Esophagus squamous epithelium (tissue), 5 donors: ENCODE data around the gene FHIT. TPM values are rescaled to one million over a fixed set of nuclear protein-coding genes. Genes with fewer than 3 reads are reported as not detected.

Experiments used
- DNase-seq: peaks from one replicate; lab custom pipeline; 2025; lab: John Stamatoyannopoulos, UW
- H3K27ac ChIP-seq, 4 donors: fragments of 200-600 bp; sonication (generic); one replicate each; pipeline ENCODE4 v1.5.1; 2016 to 2019; ENCODE audit warnings: mild to moderate bottlenecking in 1 of 4
- H3K27me3 ChIP-seq, 4 donors: fragments of 200-600 bp; sonication (generic); 1 replicate in 3 of 4; 2 replicates in 1 of 4; pipeline versions ENCODE4 v1.5.1 to v1.6.0; 2017 to 2021; ENCODE audit warnings: antibody characterized with exemption in 1 of 4
- H3K36me3 ChIP-seq, 3 donors: fragments of 200-600 bp; sonication (generic); one replicate each; pipeline ENCODE4 v1.5.1; 2016 to 2019
- H3K4me1 ChIP-seq, 3 donors: fragments of 200-600 bp; sonication (generic); one replicate each; pipeline ENCODE4 v1.5.1; 2017 to 2019
- H3K4me3 ChIP-seq, 4 donors: fragments of 200-600 bp; sonication (generic); 1 replicate in 3 of 4; 2 replicates in 1 of 4; pipeline ENCODE4 v1.5.1; 2016 to 2019; ENCODE audit warnings: mild to moderate bottlenecking in 2 of 4, moderate library complexity in 1 of 4
- H3K9me3 ChIP-seq, 3 donors: fragments of 200-600 bp; sonication (generic); one replicate each; pipeline ENCODE4 v1.5.1; 2016 to 2019
- POLR2A ChIP-seq, 4 donors: fragments of 450-650 bp; IDR thresholded peaks; one replicate each; pipeline ENCODE4 v1.6.1; 2017; ENCODE audit warnings: antibody characterized with exemption in 4 of 4, mild to moderate bottlenecking in 4 of 4, moderate library complexity in 3 of 4
- WGBS, 2 donors: methylation state at CpG; one replicate each; pipeline ENCODE4 v1.1.5; 2018; 5-methylcytosine and 5-hydroxymethylcytosine counted together
- intact Hi-C: fragments of 100-400 bp; cut with DNase I; formaldehyde crosslinking; loops from one replicate; pipeline ENCODE4 v1.15.0; 2022
- total RNA-seq, 4 donors: library from RNA; depleted of rRNA; stranded (reverse); fragments of >200 nt; gene quantifications; one replicate each; pipeline ENCODE4 v1.1.0, GENCODE V29; 2016
- TF ChIP-seq, protein P1 (sequence below), 6 experiments: fragments of 450-650 bp in 4 of 6; fragments of 200-600 bp in 2 of 6; sonication (generic) in 2 of 6; IDR thresholded peaks; one replicate each; pipeline ENCODE4 v1.5.1; 2016 to 2019; ENCODE audit warnings: antibody characterized with exemption in 6 of 6, mild to moderate bottlenecking in 4 of 6, moderate library complexity in 4 of 6
- donor health status: DM: yes; HTN: yes; CAD: no.

The FHIT gene
- total RNA-seq, 4 donors from 2014 or later: 0.64 to 5.7 (median 3.1) TPM

DNA sequence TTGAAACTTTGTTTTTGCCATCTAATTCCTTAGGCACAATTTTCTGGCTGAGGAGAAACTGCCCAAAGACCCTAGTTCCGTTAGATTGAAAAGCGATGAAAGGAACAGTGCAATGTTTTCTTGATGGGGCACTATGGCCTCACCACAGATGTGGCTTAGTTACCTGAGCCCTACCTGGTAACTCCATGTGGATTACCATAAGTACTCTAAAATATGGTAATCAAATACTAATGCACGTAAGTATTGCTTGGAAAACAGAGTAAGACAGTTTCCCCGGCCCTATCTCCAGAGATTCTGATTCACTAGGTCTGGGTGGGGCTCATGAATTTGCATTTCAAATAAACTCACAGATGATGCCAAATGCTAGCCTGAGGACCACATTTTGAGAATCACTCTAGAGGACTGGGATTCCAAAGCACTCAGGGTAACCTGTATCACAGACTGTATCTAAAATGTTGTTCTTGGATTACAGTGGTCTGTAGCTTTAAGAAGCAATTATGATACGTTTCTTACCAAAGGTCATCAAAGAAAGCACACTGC is 806.3 kb downstream of the FHIT start:
- H3K36me3 ChIP-seq: no peaks in the 10 kb centered on the region
- H3K27me3 ChIP-seq: no peaks in the 10 kb centered on the region
- intact Hi-C loops: no loop called here
- no peak overlapping the region for H3K27ac ChIP-seq
- H3K4me3 ChIP-seq: no peak overlapping the region
- H3K9me3 ChIP-seq: no peaks in the 10 kb centered on the region
- 73 to 85% methylated on average over 4 of the region's 5 CpGs for WGBS, 2 donors
- no peak for TF ChIP-seq POLR2A (IDR thresholded peaks at IDR 0.05)
- TF ChIP-seq, protein P1, sequence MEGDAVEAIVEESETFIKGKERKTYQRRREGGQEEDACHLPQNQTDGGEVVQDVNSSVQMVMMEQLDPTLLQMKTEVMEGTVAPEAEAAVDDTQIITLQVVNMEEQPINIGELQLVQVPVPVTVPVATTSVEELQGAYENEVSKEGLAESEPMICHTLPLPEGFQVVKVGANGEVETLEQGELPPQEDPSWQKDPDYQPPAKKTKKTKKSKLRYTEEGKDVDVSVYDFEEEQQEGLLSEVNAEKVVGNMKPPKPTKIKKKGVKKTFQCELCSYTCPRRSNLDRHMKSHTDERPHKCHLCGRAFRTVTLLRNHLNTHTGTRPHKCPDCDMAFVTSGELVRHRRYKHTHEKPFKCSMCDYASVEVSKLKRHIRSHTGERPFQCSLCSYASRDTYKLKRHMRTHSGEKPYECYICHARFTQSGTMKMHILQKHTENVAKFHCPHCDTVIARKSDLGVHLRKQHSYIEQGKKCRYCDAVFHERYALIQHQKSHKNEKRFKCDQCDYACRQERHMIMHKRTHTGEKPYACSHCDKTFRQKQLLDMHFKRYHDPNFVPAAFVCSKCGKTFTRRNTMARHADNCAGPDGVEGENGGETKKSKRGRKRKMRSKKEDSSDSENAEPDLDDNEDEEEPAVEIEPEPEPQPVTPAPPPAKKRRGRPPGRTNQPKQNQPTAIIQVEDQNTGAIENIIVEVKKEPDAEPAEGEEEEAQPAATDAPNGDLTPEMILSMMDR (IDR thresholded peaks at IDR 0.05): no peak
- no peaks in the 10 kb centered on the region for H3K4me1 ChIP-seq
- no peak for DNase-seq

GRCh38 chr3:60440869-60441268 is 810.4 kb downstream of the FHIT start:
- Histone ChIP-seq H3K27me3 (no peaks in the 10 kb centered on the region), H3K9me3 (no peaks in the 10 kb centered on the region), H3K36me3 (no peaks in the 10 kb centered on the region), H3K4me1 (no peaks in the 10 kb centered on the region), H3K27ac (no peak overlapping the region), H3K4me3 (no peak overlapping the region)
- no peak for DNase-seq
- TF ChIP-seq, protein P1 (IDR thresholded peaks at IDR 0.05): no peak
- no peak for TF ChIP-seq POLR2A (IDR thresholded peaks at IDR 0.05)
- intact Hi-C loops: no loop called here
- 84% methylated on average over 2 of the region's 2 CpGs for WGBS, 2 donors

DNA sequence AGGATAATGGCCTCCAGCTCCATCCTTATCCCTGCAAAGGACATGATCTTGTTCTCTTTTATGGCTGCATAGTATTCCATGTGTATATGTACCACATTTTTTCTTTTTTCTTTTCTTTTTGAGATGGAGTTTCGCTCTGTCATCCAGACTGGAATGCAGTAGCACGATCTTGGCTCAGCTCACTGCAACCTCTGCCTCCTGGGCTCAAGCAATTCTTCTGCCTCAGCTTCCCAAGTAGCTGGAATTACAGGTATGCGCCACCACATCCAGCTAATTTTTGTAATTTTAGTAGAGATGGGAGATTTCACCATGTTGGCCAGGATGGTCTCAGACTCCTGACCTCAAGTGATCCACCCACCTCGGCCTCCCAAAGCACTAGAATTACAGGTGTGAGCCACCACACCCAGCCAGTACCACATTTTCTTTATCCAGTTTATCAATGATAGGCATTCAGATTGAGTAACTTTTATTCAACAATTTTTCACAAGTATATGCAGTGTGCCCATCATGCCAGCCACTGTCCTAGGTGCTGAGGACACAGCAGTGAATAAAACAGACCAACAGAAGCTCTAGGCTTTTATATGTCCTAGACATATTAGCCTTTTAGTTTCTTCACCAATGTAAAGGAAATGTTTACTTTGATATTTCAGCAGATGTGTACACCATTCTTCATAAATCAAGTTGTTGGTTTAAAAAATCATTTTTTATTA is 815.2 kb downstream of the FHIT start:
- H3K27me3 ChIP-seq: no peaks in the 10 kb centered on the region
- no peak overlapping the region for H3K4me3 ChIP-seq
- TF ChIP-seq, protein P1 (IDR thresholded peaks at IDR 0.05): no peak
- H3K27ac ChIP-seq: no peak overlapping the region
- DNase-seq: no peak
- H3K4me1 ChIP-seq: no peaks in the 10 kb centered on the region
- intact Hi-C loops: no loop called here
- H3K9me3 ChIP-seq: no peaks in the 10 kb centered on the region
- no peaks in the 10 kb centered on the region for H3K36me3 ChIP-seq
- WGBS, 2 donors: 91 to 94% methylated on average over 4 of the region's 4 CpGs

GRCh38 chr3:60434950-60435349 is 816.3 kb downstream of the FHIT start:
- Histone ChIP-seq H3K36me3 (no peaks in the 10 kb centered on the region), H3K4me3 (no peak overlapping the region), H3K9me3 (no peaks in the 10 kb centered on the region), H3K4me1 (no peaks in the 10 kb centered on the region), H3K27ac (no peak overlapping the region), H3K27me3 (no peaks in the 10 kb centered on the region)
- intact Hi-C loops: no loop called here
- no peak for TF ChIP-seq POLR2A (IDR thresholded peaks at IDR 0.05)
- TF ChIP-seq, protein P1 (IDR thresholded peaks at IDR 0.05): no peak
- no peak for DNase-seq

DNA sequence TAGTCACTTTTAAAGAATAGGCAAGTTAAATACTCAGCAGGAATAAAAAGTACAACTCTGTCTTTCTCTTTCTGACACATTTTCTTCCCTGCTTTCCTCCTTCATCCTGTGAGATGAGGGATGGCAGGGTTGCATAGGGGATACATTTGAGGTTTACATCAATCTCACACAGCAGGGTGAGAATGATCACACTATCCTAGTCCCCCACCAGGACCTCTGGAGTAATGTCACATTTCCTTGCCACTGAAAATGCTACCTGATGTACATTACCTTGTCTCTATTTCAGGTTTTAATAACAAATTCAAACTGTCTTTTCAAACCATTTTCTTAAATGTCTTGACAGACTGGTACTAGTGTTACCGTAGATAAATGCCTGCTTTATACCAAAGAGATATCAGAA is 816.9 kb downstream of the FHIT start:
- 85 to 86% methylated on average over 1 of the region's 1 CpG for WGBS, 2 donors
- intact Hi-C loops: no loop called here

More for the DNA sequence above, 816.9 kb downstream of the FHIT start:
- H3K36me3 ChIP-seq: no peaks in the 10 kb centered on the region
- no peak overlapping the region for H3K27ac ChIP-seq
- DNase-seq: no peak
- no peaks in the 10 kb centered on the region for H3K4me1 ChIP-seq
- no peak overlapping the region for H3K4me3 ChIP-seq
- no peaks in the 10 kb centered on the region for H3K9me3 ChIP-seq
- TF ChIP-seq, protein P1 (IDR thresholded peaks at IDR 0.05): no peak
- TF ChIP-seq POLR2A (IDR thresholded peaks at IDR 0.05): no peak
- no peaks in the 10 kb centered on the region for H3K27me3 ChIP-seq
